ENCODE measurements around the gene IDH3G.

IDH3G gene

GRCh38 chrX:153793291-153793690 lies 884 bp downstream of the IDH3G start:
- in situ Hi-C loops (cut with HindIII; ENCODE audit: low pct_unique_long_range_greater_than_20kb, low sequenced_read_pairs) = no loop called here
- DNase-seq (ENCODE audit: low read depth in 1 of 2, low spot score in 1 of 2) = no peak
- TF ChIP-seq JUND (IDR thresholded peaks at IDR 0.05; ENCODE audit: low read depth) = no peak

- TF ChIP-seq JUND (IDR thresholded peaks at IDR 0.05; ENCODE audit: low read depth) = no peak
- no peak for DNase-seq (ENCODE audit: low read depth in 1 of 2, low spot score in 1 of 2)
- in situ Hi-C loops (cut with HindIII; ENCODE audit: low pct_unique_long_range_greater_than_20kb, low sequenced_read_pairs) = no loop called here
Observed at GRCh38 chrX:153792368-153792767, 1.8 kb downstream of the IDH3G start.

GRCh38 chrX:153791104-153791852 lies 2.9 kb downstream of the IDH3G start:
- DNase-seq (ENCODE audit: low read depth in 1 of 2, low spot score in 1 of 2) = no peak
- TF ChIP-seq JUND (IDR thresholded peaks at IDR 0.05; ENCODE audit: low read depth) = no peak
- in situ Hi-C loops (cut with HindIII; ENCODE audit: low pct_unique_long_range_greater_than_20kb, low sequenced_read_pairs) = no loop called here

- TF ChIP-seq JUND (IDR thresholded peaks at IDR 0.05; ENCODE audit: low read depth) = no peak
- in situ Hi-C loops (cut with HindIII; ENCODE audit: low pct_unique_long_range_greater_than_20kb, low sequenced_read_pairs) = no loop called here
Observed at GRCh38 chrX:153789654-153790053, 4.5 kb downstream of the IDH3G start.

GRCh38 chrX:153786669-153787068 lies 7.5 kb downstream of the IDH3G start:
- no peak for TF ChIP-seq JUND (IDR thresholded peaks at IDR 0.05; ENCODE audit: low read depth)
- in situ Hi-C loops (cut with HindIII; ENCODE audit: low pct_unique_long_range_greater_than_20kb, low sequenced_read_pairs) = no loop called here
- no peak for DNase-seq (ENCODE audit: low read depth in 1 of 2, low spot score in 1 of 2)

More at GRCh38 chrX:153789654-153790053, 4.5 kb downstream of the IDH3G start:
- DNase-seq (ENCODE audit: low read depth in 1 of 2, low spot score in 1 of 2) = no peak

GRCh38 chrX:153784325-153784967 lies 9.7 kb downstream of the IDH3G start:
- in situ Hi-C loops (cut with HindIII; ENCODE audit: low pct_unique_long_range_greater_than_20kb, low sequenced_read_pairs) = no loop called here
- no peak for TF ChIP-seq JUND (IDR thresholded peaks at IDR 0.05; ENCODE audit: low read depth)
- DNase-seq (ENCODE audit: low read depth in 1 of 2, low spot score in 1 of 2) = no peak

GRCh38 chrX:153783378-153784013 lies 10.7 kb downstream of the IDH3G start:
- no peak for DNase-seq (ENCODE audit: low read depth in 1 of 2, low spot score in 1 of 2)
- no peak for TF ChIP-seq JUND (IDR thresholded peaks at IDR 0.05; ENCODE audit: low read depth)
- in situ Hi-C loops (cut with HindIII; ENCODE audit: low pct_unique_long_range_greater_than_20kb, low sequenced_read_pairs) = no loop called here

GRCh38 chrX:153782871-153783270 lies 11.3 kb downstream of the IDH3G start:
- in situ Hi-C loops (cut with HindIII; ENCODE audit: low pct_unique_long_range_greater_than_20kb, low sequenced_read_pairs) = no loop called here
- no peak for TF ChIP-seq JUND (IDR thresholded peaks at IDR 0.05; ENCODE audit: low read depth)
- no peak for DNase-seq (ENCODE audit: low read depth in 1 of 2, low spot score in 1 of 2)

GRCh38 chrX:153782313-153782712 lies 11.9 kb downstream of the IDH3G start:
- peak in 1 of 2 experiments; percentile 6 for DNase-seq (ENCODE audit: low read depth in 1 of 2, low spot score in 1 of 2)
- no peak for TF ChIP-seq JUND (IDR thresholded peaks at IDR 0.05; ENCODE audit: low read depth)
- in situ Hi-C loops (cut with HindIII; ENCODE audit: low pct_unique_long_range_greater_than_20kb, low sequenced_read_pairs) = no loop called here

- no peak for TF ChIP-seq JUND (IDR thresholded peaks at IDR 0.05; ENCODE audit: low read depth)
- DNase-seq (ENCODE audit: low read depth in 1 of 2, low spot score in 1 of 2) = no peak
- in situ Hi-C loops (cut with HindIII; ENCODE audit: low pct_unique_long_range_greater_than_20kb, low sequenced_read_pairs) = no loop called here
Observed at GRCh38 chrX:153781428-153782047, 12.6 kb downstream of the IDH3G start.

- in situ Hi-C loops (cut with HindIII; ENCODE audit: low pct_unique_long_range_greater_than_20kb, low sequenced_read_pairs) = no loop called here
- DNase-seq (ENCODE audit: low read depth in 1 of 2, low spot score in 1 of 2) = no peak
- TF ChIP-seq JUND (IDR thresholded peaks at IDR 0.05; ENCODE audit: low read depth) = no peak
Observed at GRCh38 chrX:153780678-153781427, 13.3 kb downstream of the IDH3G start, which contains the start of gene SRPK3. Gene SRPK3, plus strand, starts transcription at chrX:153781041. Its CDS starts 46 bp downstream, at chrX:153781087.
